ENCODE results near the gene RELA. TPM values are rescaled to one million over a fixed set of nuclear protein-coding genes. Genes with fewer than 3 reads are reported as not detected.
A peak's percentile ranks its signal among the peaks of the same experiment; 100 is the strongest.

The RELA gene
- total and polyA plus RNA-seq, 10 of the 15 experiments (the other 5 are each of a cell fraction or from before 2014, with no cell fraction given) = 5.1 to 56.4 (median 34.2) TPM

DNA sequence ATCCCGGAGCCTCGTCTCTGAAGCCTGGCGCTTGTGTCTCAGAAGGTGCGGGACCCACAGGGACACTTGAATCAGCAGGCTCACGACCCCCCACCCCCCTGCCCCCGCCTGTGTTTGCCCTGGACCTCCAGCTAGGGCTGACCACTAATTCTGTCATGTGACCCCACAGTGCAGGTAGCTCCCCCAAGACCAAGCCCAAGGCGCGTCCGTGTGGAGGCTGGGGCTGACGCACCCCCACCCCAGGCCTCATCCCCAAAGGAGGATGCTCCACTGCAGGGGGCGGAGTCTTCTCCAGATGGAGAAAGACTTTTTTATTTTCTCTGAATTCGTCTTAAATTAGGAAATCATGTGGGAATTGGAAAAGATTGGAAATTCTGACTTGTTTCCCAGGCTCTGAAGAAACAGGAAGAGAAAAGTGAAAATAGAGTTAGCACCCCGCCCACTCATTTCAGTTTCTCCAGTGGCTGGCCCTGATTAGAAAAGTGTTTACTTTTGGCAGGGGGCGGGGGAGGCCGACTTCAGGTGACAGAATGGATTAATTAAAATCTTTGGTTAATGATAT, 1.0 kb upstream of the RELA start (continued):
- TF ChIP-seq CUX1 (IDR thresholded peaks at IDR 0.05; ENCODE audit: insufficient replicate concordance, low read depth, low read length) (peak; percentile 33), GABPA (IDR thresholded peaks at IDR 0.05; ENCODE audit: low read depth) (no peak), MEF2A (IDR thresholded peaks at IDR 0.05; ENCODE audit: insufficient read depth, low read depth, low read length) (no peak), NR2C2 (IDR thresholded peaks at IDR 0.05; ENCODE audit: borderline replicate concordance, control insufficient read depth, insufficient read length, low read depth) (no peak), USF1 (IDR thresholded peaks at IDR 0.05; ENCODE audit: borderline replicate concordance, extremely low read length, insufficient read depth, low read depth, low read length) (peak; percentile 43), EED (IDR thresholded peaks at IDR 0.05; ENCODE audit: low read depth) (peak; percentile 77), BHLHE40 (IDR thresholded peaks at IDR 0.05; ENCODE audit: borderline replicate concordance in 1 of 2, low read depth in 2 of 2, low read length in 1 of 2) (peak; percentile 11 to 31; a peak in 2 of 4 replicates), RELA (IDR thresholded peaks at IDR 0.05; ENCODE audit: borderline replicate concordance, partially characterized antibody) (peak; percentile 14), EGR1 (IDR thresholded peaks at IDR 0.05; ENCODE audit: borderline replicate concordance in 1 of 2, low read depth in 2 of 2, low read length in 2 of 2) (peak in 1 of 2 experiments; percentile 91; a peak in 2 of 3 replicates), BMI1 (IDR thresholded peaks at IDR 0.05; ENCODE audit: borderline replicate concordance) (no peak; the same call in 1 of the 2 replicates), ZNF592 (IDR thresholded peaks at IDR 0.05) (no peak), MTA2 (IDR thresholded peaks at IDR 0.05; ENCODE audit: low read depth) (peak; percentile 78), IKZF2 (IDR thresholded peaks at IDR 0.05) (peak; percentile 97 to 98), ATF7 (IDR thresholded peaks at IDR 0.05; ENCODE audit: low read depth) (peak; percentile 41; the same call in 1 of the 2 replicates), HCFC1 (IDR thresholded peaks at IDR 0.05; ENCODE audit: low read length) (no peak), MEF2B (IDR thresholded peaks at IDR 0.05; ENCODE audit: partially characterized antibody, poor library complexity, severe bottlenecking) (peak; percentile 81), ZSCAN29 (IDR thresholded peaks at IDR 0.05) (no peak)
- TF ChIP-seq, protein P1, sequence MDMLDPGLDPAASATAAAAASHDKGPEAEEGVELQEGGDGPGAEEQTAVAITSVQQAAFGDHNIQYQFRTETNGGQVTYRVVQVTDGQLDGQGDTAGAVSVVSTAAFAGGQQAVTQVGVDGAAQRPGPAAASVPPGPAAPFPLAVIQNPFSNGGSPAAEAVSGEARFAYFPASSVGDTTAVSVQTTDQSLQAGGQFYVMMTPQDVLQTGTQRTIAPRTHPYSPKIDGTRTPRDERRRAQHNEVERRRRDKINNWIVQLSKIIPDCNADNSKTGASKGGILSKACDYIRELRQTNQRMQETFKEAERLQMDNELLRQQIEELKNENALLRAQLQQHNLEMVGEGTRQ (IDR thresholded peaks at IDR 0.05; ENCODE audit: borderline replicate concordance, low read depth, low read length) = no peak
